GM21423 (cell line): ENCODE results near the gene ESRRA.
"Not testable (repeated sequence)": the region's sequence is repeated elsewhere in the genome, so short reads cannot be mapped to it uniquely, and the experiment has no call there.

Source experiments
- ATAC-seq: cut with Tn5 transposase; IDR thresholded peaks from one replicate; pipeline ENCODE4 v1.9.1; 2021; ENCODE audit warnings: mild to moderate bottlenecking, moderate library complexity; ENCODE audit not compliant: unreplicated experiment

Gene ESRRA

DNA sequence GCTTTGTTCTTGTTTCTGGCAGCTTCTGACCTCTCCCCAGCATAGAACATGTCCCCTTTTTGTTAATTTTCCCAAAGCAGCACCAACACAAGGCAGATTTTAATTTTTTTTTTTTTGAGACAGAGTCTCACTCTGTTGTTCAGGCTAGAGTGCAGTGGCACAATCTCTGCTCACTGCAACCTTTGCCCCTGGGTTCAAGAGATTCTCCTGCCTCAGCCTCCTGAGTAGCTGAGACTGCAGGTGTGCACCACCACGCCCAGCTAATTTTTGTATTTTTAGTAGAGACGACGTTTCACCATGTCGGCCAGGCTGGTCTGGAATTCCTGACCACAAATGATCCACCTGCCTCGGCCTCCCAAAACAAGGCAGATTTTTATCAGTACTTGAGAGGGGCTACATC is 2.5 kb downstream of the ESRRA start:
- not testable (repeated sequence) for ATAC-seq

DNA sequence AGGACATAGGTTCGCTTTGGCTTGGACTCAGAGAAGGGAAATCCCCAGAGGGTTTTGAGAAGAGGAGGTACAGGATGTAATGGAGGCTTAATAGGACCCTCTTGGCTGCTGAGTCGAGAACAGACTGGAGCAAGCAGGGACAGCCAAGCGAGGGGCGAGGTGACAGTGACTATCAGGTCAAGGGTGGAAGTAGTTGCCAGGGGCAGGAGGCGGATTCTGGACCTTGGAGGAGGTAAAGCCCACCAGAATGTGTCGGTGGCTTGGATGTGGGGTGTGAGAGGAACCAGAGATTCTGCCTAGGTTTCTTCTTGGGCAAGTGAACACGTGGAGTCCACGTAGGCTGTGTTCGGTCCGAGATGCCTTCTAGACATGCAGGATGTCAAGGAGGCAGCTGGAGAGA is 7.6 kb downstream of the ESRRA start:
- ATAC-seq = no peak

DNA sequence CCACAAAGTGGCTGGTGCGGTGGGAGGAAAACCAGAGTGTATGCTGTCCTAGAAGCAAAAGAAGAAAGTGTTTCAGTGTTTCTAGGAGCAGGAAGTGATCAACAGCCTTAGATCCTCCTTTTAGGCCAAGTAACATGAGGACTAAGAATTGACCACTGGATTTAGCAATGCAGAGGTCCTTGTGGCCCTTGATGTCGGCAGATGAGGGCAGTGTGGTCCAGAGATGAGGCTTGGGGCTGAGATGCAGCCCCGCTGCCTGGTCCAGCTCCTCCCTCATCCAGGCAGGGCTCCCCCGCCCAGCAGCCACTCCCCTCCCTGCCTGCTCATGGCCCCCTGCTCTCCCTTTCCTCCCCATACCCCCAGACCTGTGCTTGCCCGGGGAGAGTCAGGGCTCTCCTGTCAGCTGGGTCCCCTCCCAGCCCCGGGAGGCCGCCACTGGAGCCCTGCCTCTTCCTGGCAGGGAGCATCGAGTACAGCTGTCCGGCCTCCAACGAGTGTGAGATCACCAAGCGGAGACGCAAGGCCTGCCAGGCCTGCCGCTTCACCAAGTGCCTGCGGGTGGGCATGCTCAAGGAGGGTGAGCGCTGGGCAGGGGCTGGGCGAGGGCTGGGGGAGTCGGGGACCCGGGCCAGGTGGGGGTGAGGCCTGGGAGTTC is 8.3 kb downstream of the ESRRA start:
- ATAC-seq = no peak

DNA sequence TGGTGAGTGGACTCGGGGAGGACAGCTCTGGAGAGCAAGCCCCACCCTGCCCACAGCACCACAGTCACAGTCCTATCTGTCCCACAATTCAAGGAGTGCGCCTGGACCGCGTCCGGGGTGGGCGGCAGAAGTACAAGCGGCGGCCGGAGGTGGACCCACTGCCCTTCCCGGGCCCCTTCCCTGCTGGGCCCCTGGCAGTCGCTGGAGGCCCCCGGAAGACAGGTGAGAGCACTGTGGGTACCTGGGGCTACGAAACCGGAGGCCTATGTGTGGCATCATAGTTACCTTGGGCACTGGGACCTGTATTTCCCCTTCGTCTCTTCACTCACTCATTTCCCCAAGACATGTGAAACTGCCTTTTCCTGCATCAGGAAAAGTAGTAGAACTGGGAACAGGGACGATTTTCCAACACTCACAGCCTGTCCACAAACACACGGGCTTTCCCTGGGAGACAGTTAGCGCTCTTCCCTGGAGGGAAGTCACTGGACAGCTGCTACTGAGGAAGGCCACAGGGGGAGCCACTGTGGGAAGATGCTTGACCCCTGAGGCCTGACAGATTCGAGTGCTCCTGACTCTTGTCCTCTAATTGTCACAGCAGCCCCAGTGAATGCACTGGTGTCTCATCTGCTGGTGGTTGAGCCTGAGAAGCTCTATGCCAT is 9.0 kb downstream of the ESRRA start:
- no peak for ATAC-seq

DNA sequence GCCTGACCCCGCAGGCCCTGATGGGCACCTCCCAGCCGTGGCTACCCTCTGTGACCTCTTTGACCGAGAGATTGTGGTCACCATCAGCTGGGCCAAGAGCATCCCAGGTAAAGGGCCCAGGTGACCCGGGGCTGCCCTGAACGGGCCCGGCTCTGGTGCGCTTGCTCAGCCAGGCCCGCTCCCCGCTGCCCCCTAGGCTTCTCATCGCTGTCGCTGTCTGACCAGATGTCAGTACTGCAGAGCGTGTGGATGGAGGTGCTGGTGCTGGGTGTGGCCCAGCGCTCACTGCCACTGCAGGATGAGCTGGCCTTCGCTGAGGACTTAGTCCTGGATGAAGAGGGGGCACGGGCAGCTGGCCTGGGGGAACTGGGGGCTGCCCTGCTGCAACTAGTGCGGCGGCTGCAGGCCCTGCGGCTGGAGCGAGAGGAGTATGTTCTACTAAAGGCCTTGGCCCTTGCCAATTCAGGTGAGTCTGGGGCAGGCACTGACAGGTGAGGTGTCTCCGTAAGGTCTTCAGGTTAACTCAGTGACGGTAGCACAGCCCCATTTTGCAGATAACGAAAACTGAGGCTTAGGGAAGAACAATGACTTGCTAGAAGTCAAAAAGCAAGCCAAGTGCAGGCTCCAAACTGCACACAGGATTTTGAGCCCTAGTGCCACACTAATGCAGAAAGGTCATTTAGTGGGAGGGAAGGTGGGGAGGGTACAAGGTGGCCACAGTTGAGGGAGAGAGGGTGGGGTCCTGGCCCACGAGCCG is 9.7 kb downstream of the ESRRA start:
- no peak for ATAC-seq

DNA sequence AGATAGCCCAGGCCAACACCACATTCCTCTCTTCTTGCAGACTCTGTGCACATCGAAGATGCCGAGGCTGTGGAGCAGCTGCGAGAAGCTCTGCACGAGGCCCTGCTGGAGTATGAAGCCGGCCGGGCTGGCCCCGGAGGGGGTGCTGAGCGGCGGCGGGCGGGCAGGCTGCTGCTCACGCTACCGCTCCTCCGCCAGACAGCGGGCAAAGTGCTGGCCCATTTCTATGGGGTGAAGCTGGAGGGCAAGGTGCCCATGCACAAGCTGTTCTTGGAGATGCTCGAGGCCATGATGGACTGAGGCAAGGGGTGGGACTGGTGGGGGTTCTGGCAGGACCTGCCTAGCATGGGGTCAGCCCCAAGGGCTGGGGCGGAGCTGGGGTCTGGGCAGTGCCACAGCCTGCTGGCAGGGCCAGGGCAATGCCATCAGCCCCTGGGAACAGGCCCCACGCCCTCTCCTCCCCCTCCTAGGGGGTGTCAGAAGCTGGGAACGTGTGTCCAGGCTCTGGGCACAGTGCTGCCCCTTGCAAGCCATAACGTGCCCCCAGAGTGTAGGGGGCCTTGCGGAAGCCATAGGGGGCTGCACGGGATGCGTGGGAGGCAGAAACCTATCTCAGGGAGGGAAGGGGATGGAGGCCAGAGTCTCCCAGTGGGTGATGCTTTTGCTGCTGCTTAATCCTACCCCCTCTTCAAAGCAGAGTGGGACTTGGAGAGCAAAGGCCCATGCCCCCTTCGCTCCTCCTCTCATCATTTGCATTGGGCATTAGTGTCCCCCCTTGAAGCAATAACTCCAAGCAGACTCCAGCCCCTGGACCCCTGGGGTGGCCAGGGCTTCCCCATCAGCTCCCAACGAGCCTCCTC is 10.6 kb downstream of the ESRRA start:
- ATAC-seq = not testable (repeated sequence)

DNA sequence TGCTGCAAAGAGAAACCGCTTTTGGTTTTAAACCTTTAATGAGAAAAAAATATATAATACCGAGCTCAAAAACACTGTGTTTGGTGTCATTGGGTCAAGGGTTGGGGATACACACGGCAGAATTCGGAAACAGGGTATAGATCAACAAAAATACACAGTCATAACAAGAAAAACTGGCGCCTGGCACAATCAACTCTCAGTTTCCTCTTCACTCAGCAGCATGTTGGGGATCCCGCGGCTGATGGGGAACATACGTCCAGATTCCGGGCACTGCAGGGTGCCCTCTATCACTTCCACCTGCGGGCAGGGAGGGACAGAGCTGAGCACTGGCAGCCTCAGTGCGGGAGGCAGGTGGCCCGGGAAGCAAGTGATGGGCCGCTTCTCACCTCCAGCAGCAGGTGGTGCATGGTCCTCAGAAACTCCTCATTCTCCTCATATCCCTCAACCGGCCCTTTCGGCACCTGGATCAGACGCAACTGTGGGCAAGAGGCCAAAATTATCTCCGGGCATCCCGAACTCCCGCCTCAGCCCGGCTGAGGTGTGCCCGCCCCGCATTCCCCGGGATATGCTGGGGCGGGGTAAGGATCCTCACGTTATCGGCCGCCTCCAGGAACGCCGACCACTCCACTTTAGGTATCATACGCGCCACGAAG is 11.5 kb downstream of the ESRRA start:
- ATAC-seq = no peak

DNA sequence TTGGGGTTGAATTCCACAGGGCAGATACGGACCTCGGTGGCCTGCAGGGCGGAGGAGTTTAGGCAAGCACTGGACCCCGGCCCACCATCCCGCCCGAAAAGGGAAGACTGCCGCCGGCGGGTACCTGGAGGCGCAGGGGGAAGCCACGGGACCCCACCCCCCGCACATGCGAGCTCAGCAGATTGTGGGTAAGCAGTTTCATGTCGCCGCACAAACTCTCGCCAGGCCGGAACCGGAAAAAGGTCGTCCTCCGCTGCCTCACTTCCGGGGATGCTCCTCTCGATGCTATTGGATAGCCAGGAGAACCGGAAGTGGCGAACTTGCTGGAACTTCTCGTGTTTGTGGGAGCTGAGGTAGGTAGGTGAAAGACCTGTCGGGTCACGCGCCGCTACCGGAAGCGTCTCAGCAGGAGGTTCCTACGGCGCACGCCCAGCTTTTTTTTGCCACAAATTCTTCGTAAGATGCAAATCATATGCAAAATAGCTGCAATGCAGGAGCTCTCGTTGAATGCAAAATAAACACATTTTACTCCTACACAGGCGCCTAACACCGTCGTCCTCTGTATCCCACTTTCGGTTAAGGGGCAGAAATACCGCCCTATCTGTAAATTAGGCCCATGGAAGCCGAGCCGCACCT is 12.1 kb downstream of the ESRRA start, which contains the start of gene TRMT112:
TSS of gene TRMT112 (minus strand) at position 235 of the 636 bp plus-strand sequence. CDS start at position 202, 33 bp downstream.
- peak; percentile 64 for ATAC-seq

DNA sequence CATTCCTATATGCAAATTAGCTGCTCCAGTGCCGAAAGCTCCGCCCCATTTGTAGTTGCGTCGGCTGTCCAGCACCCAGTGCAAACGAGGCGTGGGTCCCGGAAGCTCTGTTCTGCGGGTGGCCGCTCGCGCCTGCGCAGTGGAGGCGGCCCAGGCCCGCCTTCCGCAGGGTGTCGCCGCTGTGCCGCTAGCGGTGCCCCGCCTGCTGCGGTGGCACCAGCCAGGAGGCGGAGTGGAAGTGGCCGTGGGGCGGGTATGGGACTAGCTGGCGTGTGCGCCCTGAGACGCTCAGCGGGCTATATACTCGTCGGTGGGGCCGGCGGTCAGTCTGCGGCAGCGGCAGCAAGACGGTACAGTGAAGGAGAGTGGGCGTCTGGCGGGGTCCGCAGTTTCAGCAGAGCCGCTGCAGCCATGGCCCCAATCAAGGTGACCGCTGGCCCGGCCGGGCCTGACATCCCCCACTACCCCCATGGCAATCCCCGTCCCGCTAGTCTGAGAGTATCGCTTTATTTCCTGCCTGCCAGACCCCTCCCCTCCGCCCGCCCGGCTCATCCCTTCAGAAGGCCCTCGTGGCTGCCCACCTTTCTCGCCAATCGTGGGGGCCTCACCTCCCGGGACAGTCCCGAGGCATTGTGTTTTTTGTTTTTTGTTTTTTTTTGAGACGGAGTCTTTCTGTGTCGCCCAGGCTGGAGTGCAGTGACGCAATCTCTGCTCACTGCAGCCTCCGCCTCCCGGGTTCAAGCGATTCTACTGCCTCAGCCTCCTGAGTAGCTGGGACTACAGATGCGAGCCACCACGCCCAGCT is 12.8 kb downstream of the ESRRA start, which contains the start of gene PRDX5:
TSS of gene PRDX5 (plus strand) at position 161 of the 805 bp plus-strand sequence. CDS start at position 256, 95 bp downstream.
- peak; percentile 68 for ATAC-seq

DNA sequence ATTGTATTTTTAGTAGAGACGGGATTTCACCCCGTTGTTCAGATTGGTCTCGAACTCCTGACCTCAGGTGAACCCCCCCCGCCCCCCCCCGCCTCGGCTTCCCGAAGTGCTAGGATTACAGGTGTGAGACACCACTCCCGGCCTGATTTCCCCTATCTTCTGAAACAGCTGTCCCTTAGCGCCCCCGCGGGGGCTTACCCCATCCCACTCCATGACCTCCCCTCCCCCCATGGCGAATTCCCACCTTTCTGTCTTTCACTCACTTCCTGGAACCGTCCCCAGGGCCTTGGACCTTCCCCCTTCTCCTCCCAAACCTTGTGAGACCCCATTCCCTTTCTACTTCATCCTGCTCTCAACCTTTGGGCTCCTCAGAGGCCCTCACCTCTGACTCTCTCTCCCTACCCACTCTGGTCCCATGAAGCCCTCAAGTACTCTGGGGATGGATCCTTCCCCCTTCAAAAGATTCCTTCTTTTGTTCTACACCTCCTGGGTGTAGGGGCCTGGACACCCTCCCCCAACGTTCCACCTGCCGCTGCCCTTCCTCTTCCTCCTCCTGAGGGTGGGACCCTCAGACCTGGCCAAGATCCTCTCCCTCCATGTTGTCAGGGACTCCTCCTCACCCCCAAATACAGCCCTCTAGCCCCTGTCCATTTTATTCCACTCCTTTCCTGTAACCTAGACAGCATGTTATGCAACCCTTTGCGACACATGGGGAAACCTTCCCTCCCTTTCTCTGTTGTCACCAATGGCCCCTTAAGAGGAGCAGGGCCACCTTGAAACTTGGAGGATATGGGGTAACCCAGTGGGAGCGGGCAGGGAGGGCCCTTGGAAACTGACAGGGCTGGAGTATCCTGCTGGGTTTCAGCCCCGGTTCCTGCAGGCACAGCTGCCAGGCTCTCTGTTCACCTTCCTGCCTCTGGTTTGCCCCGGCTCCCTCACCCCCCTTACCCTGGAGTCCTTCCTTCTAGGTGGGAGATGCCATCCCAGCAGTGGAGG is 13.7 kb downstream of the ESRRA start:
- ATAC-seq = no peak

DNA sequence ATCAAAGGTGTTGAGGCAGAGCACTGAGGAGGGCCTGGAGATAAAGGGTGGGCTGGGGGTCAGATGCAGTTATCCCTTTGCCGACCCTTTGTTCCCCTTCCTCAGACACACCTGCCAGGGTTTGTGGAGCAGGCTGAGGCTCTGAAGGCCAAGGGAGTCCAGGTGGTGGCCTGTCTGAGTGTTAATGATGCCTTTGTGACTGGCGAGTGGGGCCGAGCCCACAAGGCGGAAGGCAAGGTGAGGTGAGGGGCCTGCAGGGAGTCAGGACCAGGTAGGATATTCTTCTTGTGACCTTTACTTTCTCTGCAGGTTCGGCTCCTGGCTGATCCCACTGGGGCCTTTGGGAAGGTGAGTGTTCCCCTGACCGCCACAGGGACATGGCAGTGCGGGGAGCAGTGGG is 15.2 kb downstream of the ESRRA start:
- no peak for ATAC-seq

DNA sequence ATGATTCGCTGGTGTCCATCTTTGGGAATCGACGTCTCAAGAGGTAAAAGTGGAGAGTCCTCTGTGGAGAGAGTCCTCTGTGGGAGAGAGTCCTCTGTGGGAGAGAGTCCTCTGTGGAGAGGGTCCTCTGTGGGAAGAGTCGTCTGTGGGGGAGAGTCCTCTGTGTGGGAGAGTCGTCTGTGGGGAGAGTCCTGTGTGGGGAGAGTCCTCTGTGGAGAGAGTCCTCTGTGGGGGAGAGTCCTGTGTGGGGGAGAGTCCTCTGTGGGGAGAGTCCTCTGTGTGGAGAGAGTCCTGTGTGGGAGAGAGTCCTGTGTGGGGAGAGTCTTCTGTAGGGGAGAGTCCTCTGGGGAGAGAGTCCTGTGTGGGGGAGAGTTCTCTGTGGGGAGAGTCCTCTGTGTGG is 15.7 kb downstream of the ESRRA start:
- no peak for ATAC-seq

DNA sequence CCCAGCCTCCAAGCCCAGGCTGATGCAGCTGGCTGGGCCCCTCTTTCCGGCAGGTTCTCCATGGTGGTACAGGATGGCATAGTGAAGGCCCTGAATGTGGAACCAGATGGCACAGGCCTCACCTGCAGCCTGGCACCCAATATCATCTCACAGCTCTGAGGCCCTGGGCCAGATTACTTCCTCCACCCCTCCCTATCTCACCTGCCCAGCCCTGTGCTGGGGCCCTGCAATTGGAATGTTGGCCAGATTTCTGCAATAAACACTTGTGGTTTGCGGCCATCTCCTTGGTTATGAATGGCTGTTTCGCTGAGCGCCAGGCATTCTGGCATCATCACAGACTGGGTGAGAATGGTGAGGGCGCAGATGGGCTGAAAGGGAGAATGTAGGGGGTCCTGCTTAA is 16.2 kb downstream of the ESRRA start:
- no peak for ATAC-seq

DNA sequence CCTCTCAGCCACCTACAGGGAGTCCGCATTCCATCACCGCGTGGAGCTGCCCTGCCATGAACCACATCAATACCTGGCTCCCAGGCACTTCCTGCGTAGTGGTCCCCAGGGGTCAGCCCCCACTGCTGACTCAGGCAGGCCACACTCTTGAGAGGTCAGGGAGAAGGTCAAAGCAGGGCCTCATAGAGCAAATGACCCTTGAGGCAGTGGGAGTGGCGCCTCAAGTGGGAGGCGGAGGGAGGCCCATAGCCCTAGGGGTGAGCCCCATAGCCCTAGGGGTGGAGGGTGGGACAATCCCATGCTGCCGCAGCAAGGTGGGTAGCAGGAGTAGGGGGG is 17.6 kb downstream of the ESRRA start:
- no peak for ATAC-seq

DNA sequence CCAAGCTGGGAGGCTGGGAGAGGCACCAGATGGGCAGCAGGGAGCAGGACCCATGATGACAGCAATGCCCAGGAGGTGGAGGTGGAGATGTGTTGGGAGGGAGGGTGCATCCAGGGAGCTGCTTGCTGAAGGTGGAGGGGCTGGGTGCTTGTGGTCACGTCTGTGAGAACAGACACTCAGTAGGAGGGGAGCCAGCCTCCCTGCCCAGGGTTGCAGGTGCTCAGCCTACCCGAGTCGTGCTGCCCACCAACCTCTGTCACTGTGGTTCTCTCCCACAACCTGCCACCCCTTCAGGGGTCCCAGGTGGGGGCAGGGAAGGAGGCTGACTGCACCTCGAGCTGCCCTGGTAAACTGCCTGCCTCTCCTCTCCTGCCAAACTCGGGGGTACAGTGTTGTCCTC is 18.0 kb downstream of the ESRRA start:
- no peak for ATAC-seq

DNA sequence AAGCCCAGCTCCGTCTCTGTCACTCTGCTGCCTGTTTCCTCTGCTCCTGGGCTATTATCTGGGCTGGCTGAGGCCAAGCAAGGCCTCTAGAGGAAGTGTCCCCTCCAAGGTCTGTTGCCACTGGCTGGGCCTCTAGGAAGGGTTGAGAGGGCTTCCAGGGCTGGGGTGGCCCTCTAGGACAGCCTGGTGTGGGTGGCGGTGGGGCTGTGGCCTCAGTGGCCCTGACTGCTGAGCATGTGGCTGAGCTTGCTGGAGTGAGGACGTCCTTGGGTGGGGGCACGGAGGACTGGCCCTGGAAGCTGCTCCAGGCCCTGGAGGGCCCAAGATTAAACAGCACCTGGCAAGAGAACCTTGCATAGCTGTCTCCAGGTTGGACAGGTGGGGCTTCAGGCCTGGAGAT is 18.7 kb downstream of the ESRRA start:
- ATAC-seq = not testable (repeated sequence)

DNA sequence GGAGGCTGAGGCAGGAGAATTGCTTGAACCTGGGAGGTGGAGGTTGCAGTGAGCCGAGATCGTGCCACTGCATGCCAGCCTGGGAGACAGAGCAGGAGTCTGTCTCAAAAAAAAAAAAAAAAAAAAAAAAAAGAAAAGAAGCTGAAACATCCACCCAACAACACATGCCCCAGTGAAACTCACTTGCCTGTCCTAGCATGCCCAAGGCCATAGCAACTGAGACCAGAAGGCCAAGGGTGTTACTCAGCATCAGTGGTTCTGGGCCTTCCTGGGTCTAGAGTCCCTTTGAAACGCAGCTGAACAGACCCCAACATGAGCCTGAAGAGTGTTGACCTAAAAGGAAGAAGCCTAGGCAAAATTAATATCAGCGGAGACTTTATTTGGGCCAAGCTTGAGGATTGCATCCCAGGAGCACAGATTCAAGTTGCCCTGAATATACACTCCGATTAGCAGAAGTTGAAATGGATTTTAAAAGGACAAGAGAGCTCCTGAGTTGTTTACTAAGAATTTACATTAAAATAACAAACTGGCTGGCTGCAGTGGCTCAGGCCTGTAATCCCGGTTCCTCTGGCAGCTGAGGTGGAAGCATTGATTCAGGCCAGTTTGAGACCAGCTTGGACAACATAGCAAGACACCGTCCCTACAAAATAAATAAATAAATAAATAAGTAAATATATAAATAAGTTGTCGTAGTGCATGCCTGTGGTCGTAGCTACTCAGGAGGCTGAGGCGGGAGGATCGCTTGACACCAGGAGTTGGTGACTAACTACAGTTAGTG is 19.6 kb downstream of the ESRRA start:
- ATAC-seq = no peak
